ENCODE results near the gene RIN1.
"Not testable (repeated sequence)": the region's sequence is repeated elsewhere in the genome, so short reads cannot be mapped to it uniquely, and the experiment has no call there.

RIN1 gene

GRCh38 chr11:66334605-66335442, 1.4 kb downstream of the RIN1 start:
- no peak for DNase-seq (ENCODE audit: low spot score)

GRCh38 chr11:66333896-66334604, 2.2 kb downstream of the RIN1 start:
- no peak for DNase-seq (ENCODE audit: low spot score)

GRCh38 chr11:66333220-66333877, 2.9 kb downstream of the RIN1 start:
- DNase-seq (ENCODE audit: low spot score): no peak

- DNase-seq (ENCODE audit: low spot score): no peak
Measured at GRCh38 chr11:66332371-66333219, 3.6 kb downstream of the RIN1 start.

- DNase-seq (ENCODE audit: low spot score): no peak
Measured at GRCh38 chr11:66331542-66332370, 4.5 kb downstream of the RIN1 start.

GRCh38 chr11:66330931-66331330, 5.3 kb downstream of the RIN1 start:
- DNase-seq (ENCODE audit: low spot score): no peak

- no peak for DNase-seq (ENCODE audit: low spot score)
Measured at GRCh38 chr11:66329165-66329673, 7.0 kb downstream of the RIN1 start.

GRCh38 chr11:66328302-66329144, 7.7 kb downstream of the RIN1 start:
- peak; percentile 86 for DNase-seq (ENCODE audit: low spot score)

GRCh38 chr11:66328031-66328301, 8.3 kb downstream of the RIN1 start:
- DNase-seq (ENCODE audit: low spot score): no peak

GRCh38 chr11:66327171-66328030, 8.8 kb downstream of the RIN1 start:
- DNase-seq (ENCODE audit: low spot score): no peak

GRCh38 chr11:66326261-66327111, 9.7 kb downstream of the RIN1 start:
- DNase-seq (ENCODE audit: low spot score): no peak

GRCh38 chr11:66325263-66325671, 11.0 kb downstream of the RIN1 start:
- DNase-seq (ENCODE audit: low spot score): no peak

GRCh38 chr11:66324664-66325063, 11.6 kb downstream of the RIN1 start:
- no peak for DNase-seq (ENCODE audit: low spot score)

GRCh38 chr11:66323684-66324083, 12.6 kb downstream of the RIN1 start:
- DNase-seq (ENCODE audit: low spot score): no peak

- DNase-seq (ENCODE audit: low spot score): no peak
Measured at GRCh38 chr11:66322732-66323427, 13.4 kb downstream of the RIN1 start.

- DNase-seq (ENCODE audit: low spot score): no peak
Measured at GRCh38 chr11:66321606-66322005, 14.6 kb downstream of the RIN1 start.

GRCh38 chr11:66320748-66321147, 15.5 kb downstream of the RIN1 start:
- DNase-seq (ENCODE audit: low spot score): not testable (repeated sequence)

- DNase-seq (ENCODE audit: low spot score): not testable (repeated sequence)
Measured at GRCh38 chr11:66320289-66320688, 15.9 kb downstream of the RIN1 start.
